Measurements from ENCODE around the gene SNCAIP. TPM values are rescaled to one million over a fixed set of nuclear protein-coding genes. Genes with fewer than 3 reads are reported as not detected.

Gene SNCAIP
- total RNA-seq, 1 experiment from 2014 or later = not detected

DNA sequence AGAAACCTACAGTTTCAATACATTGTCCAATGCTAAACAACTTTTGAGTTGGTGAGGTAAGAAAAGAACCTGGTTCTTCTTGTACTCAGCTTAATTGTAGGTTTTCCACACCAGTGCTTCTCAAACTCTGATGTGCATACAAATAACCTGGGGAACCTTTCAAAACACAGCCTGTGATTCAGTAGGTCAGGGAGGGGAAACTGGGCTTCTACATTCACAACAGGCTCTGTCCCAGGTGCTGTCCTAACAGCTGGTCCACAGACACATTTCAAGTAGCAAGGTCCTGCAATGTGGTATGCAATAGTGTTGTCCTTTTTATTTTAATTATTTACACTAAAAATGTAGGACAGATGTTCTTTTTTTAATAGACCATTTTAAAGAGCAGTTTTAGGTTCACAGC is 47.4 kb upstream of the SNCAIP start:
- DNase-seq (ENCODE audit: low read depth, low spot score) = no peak
- in situ Hi-C loops (cut with HindIII; ENCODE audit: low pct_unique_long_range_greater_than_20kb, low sequenced_read_pairs) (no loop called here), intact Hi-C loops (cut with micrococcal nuclease; ENCODE audit: unreplicated experiment) (no loop called here)
- POLR2A ChIA-PET = no interaction called here
- Histone ChIP-seq H3K36me3 (ENCODE audit: control insufficient read depth, insufficient read depth, low read length) (no peaks in the 10 kb centered on the region), H3K4me3 (ENCODE audit: low read depth in 2 of 2, low read length in 2 of 2) (no peak overlapping the region), H3K27me3 (ENCODE audit: control insufficient read depth, insufficient read depth, low read length) (no peaks in the 10 kb centered on the region), H3K27ac (ENCODE audit: low read length) (no peak overlapping the region), H3K4me1 (ENCODE audit: control insufficient read depth, insufficient read depth, low read length) (no peaks in the 10 kb centered on the region), H3K9me3 (ENCODE audit: control insufficient read depth, insufficient read depth, low read depth, low read length) (no peaks in the 10 kb centered on the region)
- ATAC-seq = no peak
- CTCF ChIA-PET = no interaction called here
- TF ChIP-seq TCF7L2 (IDR thresholded peaks at IDR 0.05; ENCODE audit: low read depth, low read length) = no peak
- TF ChIP-seq, protein P1, sequence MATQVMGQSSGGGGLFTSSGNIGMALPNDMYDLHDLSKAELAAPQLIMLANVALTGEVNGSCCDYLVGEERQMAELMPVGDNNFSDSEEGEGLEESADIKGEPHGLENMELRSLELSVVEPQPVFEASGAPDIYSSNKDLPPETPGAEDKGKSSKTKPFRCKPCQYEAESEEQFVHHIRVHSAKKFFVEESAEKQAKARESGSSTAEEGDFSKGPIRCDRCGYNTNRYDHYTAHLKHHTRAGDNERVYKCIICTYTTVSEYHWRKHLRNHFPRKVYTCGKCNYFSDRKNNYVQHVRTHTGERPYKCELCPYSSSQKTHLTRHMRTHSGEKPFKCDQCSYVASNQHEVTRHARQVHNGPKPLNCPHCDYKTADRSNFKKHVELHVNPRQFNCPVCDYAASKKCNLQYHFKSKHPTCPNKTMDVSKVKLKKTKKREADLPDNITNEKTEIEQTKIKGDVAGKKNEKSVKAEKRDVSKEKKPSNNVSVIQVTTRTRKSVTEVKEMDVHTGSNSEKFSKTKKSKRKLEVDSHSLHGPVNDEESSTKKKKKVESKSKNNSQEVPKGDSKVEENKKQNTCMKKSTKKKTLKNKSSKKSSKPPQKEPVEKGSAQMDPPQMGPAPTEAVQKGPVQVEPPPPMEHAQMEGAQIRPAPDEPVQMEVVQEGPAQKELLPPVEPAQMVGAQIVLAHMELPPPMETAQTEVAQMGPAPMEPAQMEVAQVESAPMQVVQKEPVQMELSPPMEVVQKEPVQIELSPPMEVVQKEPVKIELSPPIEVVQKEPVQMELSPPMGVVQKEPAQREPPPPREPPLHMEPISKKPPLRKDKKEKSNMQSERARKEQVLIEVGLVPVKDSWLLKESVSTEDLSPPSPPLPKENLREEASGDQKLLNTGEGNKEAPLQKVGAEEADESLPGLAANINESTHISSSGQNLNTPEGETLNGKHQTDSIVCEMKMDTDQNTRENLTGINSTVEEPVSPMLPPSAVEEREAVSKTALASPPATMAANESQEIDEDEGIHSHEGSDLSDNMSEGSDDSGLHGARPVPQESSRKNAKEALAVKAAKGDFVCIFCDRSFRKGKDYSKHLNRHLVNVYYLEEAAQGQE (IDR thresholded peaks at IDR 0.05; ENCODE audit: insufficient read depth in 1 of 2, low read depth in 2 of 2, low read length in 1 of 2) = no peak
- TF ChIP-seq POLR2AphosphoS5 (IDR thresholded peaks at IDR 0.05; ENCODE audit: low read depth, low read length) = no peak
- TF ChIP-seq, protein P2, sequence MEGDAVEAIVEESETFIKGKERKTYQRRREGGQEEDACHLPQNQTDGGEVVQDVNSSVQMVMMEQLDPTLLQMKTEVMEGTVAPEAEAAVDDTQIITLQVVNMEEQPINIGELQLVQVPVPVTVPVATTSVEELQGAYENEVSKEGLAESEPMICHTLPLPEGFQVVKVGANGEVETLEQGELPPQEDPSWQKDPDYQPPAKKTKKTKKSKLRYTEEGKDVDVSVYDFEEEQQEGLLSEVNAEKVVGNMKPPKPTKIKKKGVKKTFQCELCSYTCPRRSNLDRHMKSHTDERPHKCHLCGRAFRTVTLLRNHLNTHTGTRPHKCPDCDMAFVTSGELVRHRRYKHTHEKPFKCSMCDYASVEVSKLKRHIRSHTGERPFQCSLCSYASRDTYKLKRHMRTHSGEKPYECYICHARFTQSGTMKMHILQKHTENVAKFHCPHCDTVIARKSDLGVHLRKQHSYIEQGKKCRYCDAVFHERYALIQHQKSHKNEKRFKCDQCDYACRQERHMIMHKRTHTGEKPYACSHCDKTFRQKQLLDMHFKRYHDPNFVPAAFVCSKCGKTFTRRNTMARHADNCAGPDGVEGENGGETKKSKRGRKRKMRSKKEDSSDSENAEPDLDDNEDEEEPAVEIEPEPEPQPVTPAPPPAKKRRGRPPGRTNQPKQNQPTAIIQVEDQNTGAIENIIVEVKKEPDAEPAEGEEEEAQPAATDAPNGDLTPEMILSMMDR (IDR thresholded peaks at IDR 0.05) = no peak
- no peak for TF ChIP-seq SIN3A (IDR thresholded peaks at IDR 0.05; ENCODE audit: borderline replicate concordance, insufficient read depth, low read depth, low read length)
- BruUV-seq (replicated peaks) = no TSS peak

DNA sequence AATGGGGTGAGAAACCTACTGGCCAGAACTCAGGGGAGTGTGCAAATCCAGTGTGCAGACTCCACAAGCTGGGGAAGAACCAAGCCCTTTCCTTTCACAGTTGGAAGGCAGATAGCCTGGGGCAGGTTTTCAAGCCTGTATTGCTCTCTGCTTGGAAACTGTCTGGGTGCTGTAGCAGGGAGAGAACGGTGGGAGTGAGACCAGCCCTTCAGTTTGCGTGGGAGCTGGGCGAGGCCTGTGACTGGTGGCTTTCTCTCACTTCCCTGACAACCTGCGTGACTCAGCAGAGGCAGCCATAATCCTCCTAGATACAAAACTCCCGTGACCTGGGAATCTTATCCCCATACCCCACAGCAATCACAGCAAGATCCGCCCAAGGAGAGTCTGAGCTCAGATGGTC is 44.9 kb upstream of the SNCAIP start:
- no peaks in the 10 kb centered on the region for H3K27me3 ChIP-seq (ENCODE audit: control insufficient read depth, insufficient read depth, low read length)
- DNase-seq (ENCODE audit: low read depth, low spot score) (no peak), ATAC-seq (no peak)
- H3K9me3 ChIP-seq (ENCODE audit: control insufficient read depth, insufficient read depth, low read depth, low read length) = no peaks in the 10 kb centered on the region
- H3K4me3 ChIP-seq (ENCODE audit: low read depth in 2 of 2, low read length in 2 of 2) = no peak overlapping the region
- TF ChIP-seq TCF7L2 (IDR thresholded peaks at IDR 0.05; ENCODE audit: low read depth, low read length) = no peak
- H3K4me1 ChIP-seq (ENCODE audit: control insufficient read depth, insufficient read depth, low read length) = no peaks in the 10 kb centered on the region
- no peak overlapping the region for H3K27ac ChIP-seq (ENCODE audit: low read length)
- H3K36me3 ChIP-seq (ENCODE audit: control insufficient read depth, insufficient read depth, low read length) = no peaks in the 10 kb centered on the region
- in situ Hi-C loops (cut with HindIII; ENCODE audit: low pct_unique_long_range_greater_than_20kb, low sequenced_read_pairs) (no loop called here), intact Hi-C loops (cut with micrococcal nuclease; ENCODE audit: unreplicated experiment) (no loop called here)
- POLR2A ChIA-PET = interaction anchor here (0.6 kb wide), 1 partner anchor 78 kb away, joined by 3 read pairs; no protein-coding TSS in a partner anchor
- CTCF ChIA-PET = no interaction called here
- BruUV-seq (replicated peaks) = no TSS peak

DNA sequence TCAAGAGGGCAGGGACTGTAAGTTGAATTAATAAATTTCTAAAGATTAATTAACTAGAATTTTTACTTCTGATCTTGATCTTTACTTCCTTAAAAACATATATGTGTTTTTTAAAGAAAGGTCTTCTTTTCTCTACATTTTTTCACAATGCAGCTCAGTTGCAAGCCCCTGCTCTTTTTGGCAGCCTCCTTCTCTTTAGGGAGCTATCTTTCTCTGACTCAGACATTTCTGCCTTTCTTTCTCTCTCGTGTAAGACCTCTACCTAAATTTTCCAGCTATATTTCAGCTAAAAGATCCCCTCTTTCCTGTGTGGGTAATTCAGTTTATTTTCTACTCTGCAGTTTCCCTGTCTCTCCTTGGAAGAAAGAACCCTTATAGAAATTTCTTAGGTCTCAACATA is 38.3 kb upstream of the SNCAIP start:
- Histone ChIP-seq H3K4me1 (ENCODE audit: control insufficient read depth, insufficient read depth, low read length) (no peaks in the 10 kb centered on the region), H3K27ac (ENCODE audit: low read length) (no peak overlapping the region), H3K36me3 (ENCODE audit: control insufficient read depth, insufficient read depth, low read length) (no peaks in the 10 kb centered on the region), H3K4me3 (ENCODE audit: low read depth in 2 of 2, low read length in 2 of 2) (no peak overlapping the region), H3K27me3 (ENCODE audit: control insufficient read depth, insufficient read depth, low read length) (no peaks in the 10 kb centered on the region), H3K9me3 (ENCODE audit: control insufficient read depth, insufficient read depth, low read depth, low read length) (no peaks in the 10 kb centered on the region)
- ChIA-PET CTCF (no interaction called here), POLR2A (no interaction called here)
- in situ Hi-C loops (cut with HindIII; ENCODE audit: low pct_unique_long_range_greater_than_20kb, low sequenced_read_pairs) (no loop called here), intact Hi-C loops (cut with micrococcal nuclease; ENCODE audit: unreplicated experiment) (no loop called here)
- TF ChIP-seq, protein P1 (IDR thresholded peaks at IDR 0.05; ENCODE audit: insufficient read depth in 1 of 2, low read depth in 2 of 2, low read length in 1 of 2) = no peak
- TF ChIP-seq POLR2AphosphoS5 (IDR thresholded peaks at IDR 0.05; ENCODE audit: low read depth, low read length) (no peak), TCF7L2 (IDR thresholded peaks at IDR 0.05; ENCODE audit: low read depth, low read length) (no peak), SIN3A (IDR thresholded peaks at IDR 0.05; ENCODE audit: borderline replicate concordance, insufficient read depth, low read depth, low read length) (no peak)
- TF ChIP-seq, protein P2 (IDR thresholded peaks at IDR 0.05) = no peak
- ATAC-seq = no peak
- DNase-seq (ENCODE audit: low read depth, low spot score) = no peak
- BruUV-seq (replicated peaks) = no TSS peak
